Measurements from ENCODE around the gene HECTD1. TPM values are rescaled to one million over a fixed set of nuclear protein-coding genes. Genes with fewer than 3 reads are reported as not detected.

HECTD1 gene
- polyA plus RNA-seq, 1 of the 3 experiments (the other 2 are of a cell fraction), result 43.2 TPM

DNA sequence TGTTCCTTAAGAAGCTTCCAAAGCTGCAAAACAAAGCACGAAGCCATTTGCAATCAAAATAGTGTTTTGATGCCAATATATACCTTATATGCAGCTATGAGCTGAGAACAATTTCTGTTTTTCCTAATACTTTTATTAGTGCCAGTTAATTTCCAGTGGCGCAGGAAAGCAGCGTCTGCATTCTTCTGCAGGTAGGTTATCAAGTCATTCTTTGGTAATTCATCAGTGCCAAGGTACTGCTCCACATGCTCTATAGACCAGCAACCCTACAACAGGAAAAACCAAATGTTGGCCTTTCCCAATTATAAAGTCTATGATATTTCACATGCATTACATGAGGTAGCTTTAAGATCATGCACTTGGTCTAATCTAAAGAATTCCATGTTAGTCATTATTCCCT, 93.8 kb downstream of the HECTD1 start:
- Histone ChIP-seq H3K9ac (no peak overlapping the region), H3K27ac (ENCODE audit: low read depth in 2 of 2, low read length in 1 of 2) (no peak overlapping the region), H3K79me2 (ENCODE audit: insufficient read depth) (no peaks in the 10 kb centered on the region; the same call in 1 of the 2 replicates), H3K36me3 (replicated peaks in 1 of 2; ENCODE audit: control insufficient read depth in 1 of 2, insufficient read depth in 2 of 2, low read length in 1 of 2) (peaks cover 55 to 82% of the 10 kb centered on the region in 2 experiments), H2AFZ (ENCODE audit: low read depth) (no peak overlapping the region), H4K20me1 (ENCODE audit: insufficient read depth) (no peaks in the 10 kb centered on the region), H3K4me3 (ENCODE audit: low read depth in 2 of 2, low read length in 1 of 2) (no peak overlapping the region), H3K4me2 (no peak overlapping the region), H3F3A (replicated peaks; ENCODE audit: insufficient read depth) (no peaks in the 10 kb centered on the region), H3K9me3 (no peaks in the 10 kb centered on the region), H3K27me3 (ENCODE audit: insufficient read depth) (no peaks in the 10 kb centered on the region), H3K4me1 (ENCODE audit: control insufficient read depth in 1 of 2, insufficient read depth in 2 of 2, low read depth in 1 of 2, low read length in 1 of 2) (no peaks in the 10 kb centered on the region), H3K9me2 (no peaks in the 10 kb centered on the region)
- ChIA-PET CTCF (no interaction called here), POLR2A (no interaction called here)
- no peak for TF ChIP-seq NRF1 (IDR thresholded peaks at IDR 0.05; ENCODE audit: low read depth, low read length)
- TF ChIP-seq EP300 (IDR thresholded peaks at IDR 0.05; ENCODE audit: borderline replicate concordance in 1 of 2, low read depth in 1 of 2, low read length in 1 of 2), result no peak
- no peak for DNase-seq
- 99% methylated on average over 3 of the region's 3 CpGs for WGBS (ENCODE audit: low lambda C conversion rate)

DNA sequence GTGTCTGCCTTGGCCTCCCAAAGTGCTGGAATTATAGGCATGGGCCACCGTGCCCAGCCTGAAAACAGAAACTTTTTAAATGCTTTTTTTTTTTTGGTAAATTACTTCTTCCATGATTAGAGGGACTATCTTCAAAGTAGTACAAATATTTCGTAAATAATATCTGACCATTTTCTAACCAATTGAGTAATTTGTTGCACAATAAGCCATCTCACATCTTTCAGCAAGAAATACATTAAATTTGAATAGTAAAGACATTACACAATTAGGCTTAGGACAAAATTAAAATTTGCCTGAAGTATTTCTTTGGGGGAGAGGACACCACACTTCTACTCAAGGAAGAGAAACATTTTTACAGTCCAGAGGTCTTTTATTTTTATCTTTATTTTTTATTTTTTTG, 96.7 kb downstream of the HECTD1 start:
- Histone ChIP-seq H3K27ac (ENCODE audit: low read depth in 2 of 2, low read length in 1 of 2) (no peak overlapping the region), H3K4me3 (ENCODE audit: low read depth in 2 of 2, low read length in 1 of 2) (no peak overlapping the region), H3K79me2 (ENCODE audit: insufficient read depth) (no peaks in the 10 kb centered on the region), H3K4me2 (no peak overlapping the region), H3F3A (replicated peaks; ENCODE audit: insufficient read depth) (no peaks in the 10 kb centered on the region), H3K9me2 (no peaks in the 10 kb centered on the region), H3K9me3 (no peaks in the 10 kb centered on the region), H3K36me3 (replicated peaks in 1 of 2; ENCODE audit: control insufficient read depth in 1 of 2, insufficient read depth in 2 of 2, low read length in 1 of 2) (peaks cover 65 to 84% of the 10 kb centered on the region in 2 experiments), H2AFZ (ENCODE audit: low read depth) (no peak overlapping the region), H3K4me1 (ENCODE audit: control insufficient read depth in 1 of 2, insufficient read depth in 2 of 2, low read depth in 1 of 2, low read length in 1 of 2) (no peaks in the 10 kb centered on the region), H3K27me3 (ENCODE audit: insufficient read depth) (no peaks in the 10 kb centered on the region), H4K20me1 (ENCODE audit: insufficient read depth) (no peaks in the 10 kb centered on the region), H3K9ac (no peak overlapping the region)
- ChIA-PET CTCF (interaction anchor here (0.6 to 1.0 kb wide), 2 partner anchors 97 to 313 kb away, joined by 3 read pairs; partner anchors contain the start of gene HECTD1), POLR2A (no interaction called here)
- no peak for TF ChIP-seq GATA2 (CRISPR knock-in tag; IDR thresholded peaks at IDR 0.05)
- TF ChIP-seq SIN3A (IDR thresholded peaks at IDR 0.05; ENCODE audit: borderline replicate concordance, low read depth, low read length), result no peak
- TF ChIP-seq JUND (IDR thresholded peaks at IDR 0.05), result no peak
- TF ChIP-seq, protein P1, sequence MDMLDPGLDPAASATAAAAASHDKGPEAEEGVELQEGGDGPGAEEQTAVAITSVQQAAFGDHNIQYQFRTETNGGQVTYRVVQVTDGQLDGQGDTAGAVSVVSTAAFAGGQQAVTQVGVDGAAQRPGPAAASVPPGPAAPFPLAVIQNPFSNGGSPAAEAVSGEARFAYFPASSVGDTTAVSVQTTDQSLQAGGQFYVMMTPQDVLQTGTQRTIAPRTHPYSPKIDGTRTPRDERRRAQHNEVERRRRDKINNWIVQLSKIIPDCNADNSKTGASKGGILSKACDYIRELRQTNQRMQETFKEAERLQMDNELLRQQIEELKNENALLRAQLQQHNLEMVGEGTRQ (IDR thresholded peaks at IDR 0.05; ENCODE audit: borderline replicate concordance, low read depth, low read length), result no peak
- TF ChIP-seq, protein P2, sequence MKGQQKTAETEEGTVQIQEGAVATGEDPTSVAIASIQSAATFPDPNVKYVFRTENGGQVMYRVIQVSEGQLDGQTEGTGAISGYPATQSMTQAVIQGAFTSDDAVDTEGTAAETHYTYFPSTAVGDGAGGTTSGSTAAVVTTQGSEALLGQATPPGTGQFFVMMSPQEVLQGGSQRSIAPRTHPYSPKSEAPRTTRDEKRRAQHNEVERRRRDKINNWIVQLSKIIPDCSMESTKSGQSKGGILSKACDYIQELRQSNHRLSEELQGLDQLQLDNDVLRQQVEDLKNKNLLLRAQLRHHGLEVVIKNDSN (IDR thresholded peaks at IDR 0.05; ENCODE audit: borderline replicate concordance, low read depth), result no peak
- DNase-seq, result no peak
- 99% methylated on average over 2 of the region's 2 CpGs for WGBS (ENCODE audit: low lambda C conversion rate)

DNA sequence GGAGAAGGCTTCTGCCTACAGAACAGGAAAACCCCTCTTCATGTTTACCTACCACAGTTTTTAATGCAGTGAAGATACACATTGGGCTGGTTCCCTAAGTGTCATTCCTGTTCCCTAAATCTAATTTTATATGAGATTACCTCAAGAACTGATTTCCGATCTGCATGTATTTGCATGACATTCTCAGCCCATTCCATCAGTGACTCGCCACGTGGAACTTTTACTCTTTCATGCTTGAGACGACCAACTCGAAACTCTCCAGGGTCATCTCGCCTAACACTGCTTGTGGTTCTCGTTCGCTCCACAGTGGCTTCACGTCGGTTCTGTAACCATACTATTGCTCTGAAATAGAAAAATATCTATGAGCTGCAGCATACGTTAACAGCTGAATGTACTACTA, 98.3 kb downstream of the HECTD1 start:
- DNase-seq, result no peak
- WGBS (ENCODE audit: low lambda C conversion rate), result 97% methylated on average over 11 of the region's 11 CpGs
- H4K20me1 ChIP-seq (ENCODE audit: insufficient read depth), result no peaks in the 10 kb centered on the region
- no peaks in the 10 kb centered on the region for H3F3A ChIP-seq (replicated peaks; ENCODE audit: insufficient read depth)
- no peak overlapping the region for H3K9ac ChIP-seq
- H3K4me1 ChIP-seq (ENCODE audit: control insufficient read depth in 1 of 2, insufficient read depth in 2 of 2, low read depth in 1 of 2, low read length in 1 of 2), result no peaks in the 10 kb centered on the region
- no peaks in the 10 kb centered on the region for H3K27me3 ChIP-seq (ENCODE audit: insufficient read depth)
- H3K9me2 ChIP-seq, result no peaks in the 10 kb centered on the region
- CTCF ChIA-PET, result interaction anchor here (0.7 kb wide), 1 partner anchor 27 kb away, joined by 3 read pairs; no protein-coding TSS in a partner anchor
- H2AFZ ChIP-seq (ENCODE audit: low read depth), result no peak overlapping the region
- H3K27ac ChIP-seq (ENCODE audit: low read depth in 2 of 2, low read length in 1 of 2), result no peak overlapping the region
- no peaks in the 10 kb centered on the region for H3K79me2 ChIP-seq (ENCODE audit: insufficient read depth)
- H3K4me2 ChIP-seq, result no peak overlapping the region
- H3K9me3 ChIP-seq, result no peaks in the 10 kb centered on the region
- H3K4me3 ChIP-seq (ENCODE audit: low read depth in 2 of 2, low read length in 1 of 2), result no peak overlapping the region
- H3K36me3 ChIP-seq (replicated peaks in 1 of 2; ENCODE audit: control insufficient read depth in 1 of 2, insufficient read depth in 2 of 2, low read length in 1 of 2), result peaks cover 61 to 85% of the 10 kb centered on the region in 2 experiments
- POLR2A ChIA-PET, result no interaction called here
- TF ChIP-seq, protein P3, sequence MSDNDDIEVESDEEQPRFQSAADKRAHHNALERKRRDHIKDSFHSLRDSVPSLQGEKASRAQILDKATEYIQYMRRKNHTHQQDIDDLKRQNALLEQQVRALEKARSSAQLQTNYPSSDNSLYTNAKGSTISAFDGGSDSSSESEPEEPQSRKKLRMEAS (IDR thresholded peaks at IDR 0.05; ENCODE audit: low read depth), result no peak
- TF ChIP-seq RXRA (IDR thresholded peaks at IDR 0.05; ENCODE audit: borderline replicate concordance, low read depth) (no peak), CHD2 (IDR thresholded peaks at IDR 0.05; ENCODE audit: low read length, partially characterized antibody) (no peak), RFX5 (IDR thresholded peaks at IDR 0.05; ENCODE audit: low read length) (no peak)
- TF ChIP-seq, protein P1 (IDR thresholded peaks at IDR 0.05; ENCODE audit: borderline replicate concordance, low read depth, low read length), result no peak
- TF ChIP-seq, protein P4, sequence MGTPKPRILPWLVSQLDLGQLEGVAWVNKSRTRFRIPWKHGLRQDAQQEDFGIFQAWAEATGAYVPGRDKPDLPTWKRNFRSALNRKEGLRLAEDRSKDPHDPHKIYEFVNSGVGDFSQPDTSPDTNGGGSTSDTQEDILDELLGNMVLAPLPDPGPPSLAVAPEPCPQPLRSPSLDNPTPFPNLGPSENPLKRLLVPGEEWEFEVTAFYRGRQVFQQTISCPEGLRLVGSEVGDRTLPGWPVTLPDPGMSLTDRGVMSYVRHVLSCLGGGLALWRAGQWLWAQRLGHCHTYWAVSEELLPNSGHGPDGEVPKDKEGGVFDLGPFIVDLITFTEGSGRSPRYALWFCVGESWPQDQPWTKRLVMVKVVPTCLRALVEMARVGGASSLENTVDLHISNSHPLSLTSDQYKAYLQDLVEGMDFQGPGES (IDR thresholded peaks at IDR 0.05; ENCODE audit: low read depth, low read length), result no peak
- TF ChIP-seq, protein P5, sequence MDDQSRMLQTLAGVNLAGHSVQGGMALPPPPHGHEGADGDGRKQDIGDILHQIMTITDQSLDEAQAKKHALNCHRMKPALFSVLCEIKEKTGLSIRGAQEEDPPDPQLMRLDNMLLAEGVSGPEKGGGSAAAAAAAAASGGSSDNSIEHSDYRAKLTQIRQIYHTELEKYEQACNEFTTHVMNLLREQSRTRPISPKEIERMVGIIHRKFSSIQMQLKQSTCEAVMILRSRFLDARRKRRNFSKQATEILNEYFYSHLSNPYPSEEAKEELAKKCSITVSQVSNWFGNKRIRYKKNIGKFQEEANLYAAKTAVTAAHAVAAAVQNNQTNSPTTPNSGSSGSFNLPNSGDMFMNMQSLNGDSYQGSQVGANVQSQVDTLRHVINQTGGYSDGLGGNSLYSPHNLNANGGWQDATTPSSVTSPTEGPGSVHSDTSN (IDR thresholded peaks at IDR 0.05), result no peak
- TF ChIP-seq, protein P6, sequence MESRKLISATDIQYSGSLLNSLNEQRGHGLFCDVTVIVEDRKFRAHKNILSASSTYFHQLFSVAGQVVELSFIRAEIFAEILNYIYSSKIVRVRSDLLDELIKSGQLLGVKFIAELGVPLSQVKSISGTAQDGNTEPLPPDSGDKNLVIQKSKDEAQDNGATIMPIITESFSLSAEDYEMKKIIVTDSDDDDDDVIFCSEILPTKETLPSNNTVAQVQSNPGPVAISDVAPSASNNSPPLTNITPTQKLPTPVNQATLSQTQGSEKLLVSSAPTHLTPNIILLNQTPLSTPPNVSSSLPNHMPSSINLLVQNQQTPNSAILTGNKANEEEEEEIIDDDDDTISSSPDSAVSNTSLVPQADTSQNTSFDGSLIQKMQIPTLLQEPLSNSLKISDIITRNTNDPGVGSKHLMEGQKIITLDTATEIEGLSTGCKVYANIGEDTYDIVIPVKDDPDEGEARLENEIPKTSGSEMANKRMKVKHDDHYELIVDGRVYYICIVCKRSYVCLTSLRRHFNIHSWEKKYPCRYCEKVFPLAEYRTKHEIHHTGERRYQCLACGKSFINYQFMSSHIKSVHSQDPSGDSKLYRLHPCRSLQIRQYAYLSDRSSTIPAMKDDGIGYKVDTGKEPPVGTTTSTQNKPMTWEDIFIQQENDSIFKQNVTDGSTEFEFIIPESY (IDR thresholded peaks at IDR 0.05; ENCODE audit: borderline replicate concordance, low read depth), result no peak
